KMS-11 (cell line): ENCODE results near the gene STARD5.

ENCODE experiments used
- H2AFZ ChIP-seq: fragments of 200-600 bp; sonication (generic); 2 replicates; pipeline ENCODE4 v1.6.1; 2016; ENCODE audit warnings: antibody characterized with exemption, mixed run types, low read depth
- H3K27ac ChIP-seq: fragments of 200-600 bp; sonication (generic); 2 replicates; pipeline ENCODE4 v1.6.1; 2016; ENCODE audit warnings: mild to moderate bottlenecking, mixed run types
- H3K27me3 ChIP-seq: fragments of 200-600 bp; sonication (generic); 2 replicates; pipeline ENCODE4 v1.6.1; 2017; ENCODE audit warnings: mild to moderate bottlenecking, low read depth, mixed run types, moderate library complexity; ENCODE audit not compliant: insufficient read depth
- H3K36me3 ChIP-seq: fragments of 200-600 bp; sonication (generic); 2 replicates; pipeline ENCODE4 v1.6.1; 2017; ENCODE audit warnings: mild to moderate bottlenecking, mixed run types; ENCODE audit not compliant: insufficient read depth
- H3K4me1 ChIP-seq: fragments of 200-600 bp; sonication (generic); 2 replicates; pipeline ENCODE4 v1.6.1; 2016; ENCODE audit warnings: mild to moderate bottlenecking, low read depth, mixed run types; ENCODE audit not compliant: poor library complexity, severe bottlenecking
- H3K4me2 ChIP-seq: fragments of 200-600 bp; sonication (generic); 2 replicates; pipeline ENCODE4 v1.7.0; 2016; ENCODE audit warnings: mild to moderate bottlenecking, mixed run types
- H3K4me3 ChIP-seq: fragments of 200-600 bp; sonication (generic); IDR thresholded peaks from 2 replicates; pipeline ENCODE4 v1.6.1; 2017; ENCODE audit warnings: low read depth, low read length, mixed read lengths; ENCODE audit not compliant: insufficient read depth
- H3K79me2 ChIP-seq: fragments of 200-600 bp; sonication (generic); 2 replicates; pipeline ENCODE4 v1.6.1; 2016; ENCODE audit warnings: low read depth, mixed run types; ENCODE audit not compliant: insufficient read depth
- H3K9ac ChIP-seq: fragments of 200-600 bp; sonication (generic); 2 replicates; pipeline ENCODE4 v1.6.1; 2016; ENCODE audit warnings: mild to moderate bottlenecking, mixed run types
- H4K20me1 ChIP-seq: fragments of 200-600 bp; sonication (generic); 2 replicates; pipeline ENCODE4 v1.6.1; 2016; ENCODE audit warnings: mild to moderate bottlenecking, mixed run types; ENCODE audit not compliant: insufficient read depth
- CTCF ChIP-seq: fragments of 200-600 bp; sonication (generic); conservative IDR thresholded peaks from 2 replicates; pipeline ENCODE4 v1.6.1; 2017; ENCODE audit warnings: low read depth, mild to moderate bottlenecking, antibody characterized with exemption, low read length, moderate library complexity, mixed read lengths

STARD5 gene

GRCh38 chr15:81298611-81299010, 25.3 kb downstream of the STARD5 start:
- no peaks in the 10 kb centered on the region for H3K27me3 ChIP-seq
- H3K9ac ChIP-seq: no peak overlapping the region
- no peak overlapping the region for H3K4me3 ChIP-seq
- H2AFZ ChIP-seq: no peak overlapping the region
- peak overlapping the region; percentile 57; the same call in 1 of the 2 replicates for H3K4me2 ChIP-seq
- TF ChIP-seq CTCF: no peak
- H3K4me1 ChIP-seq: peaks cover 98% of the 10 kb centered on the region
- H4K20me1 ChIP-seq: no peaks in the 10 kb centered on the region
- no peaks in the 10 kb centered on the region for H3K79me2 ChIP-seq
- no peak overlapping the region for H3K27ac ChIP-seq
- no peaks in the 10 kb centered on the region for H3K36me3 ChIP-seq

- H3K4me2 ChIP-seq: peak overlapping the region; percentile 57
- H3K79me2 ChIP-seq: no peaks in the 10 kb centered on the region
- H3K4me1 ChIP-seq: peaks cover 98% of the 10 kb centered on the region
- no peak overlapping the region for H3K4me3 ChIP-seq
- no peak for TF ChIP-seq CTCF
- no peak overlapping the region for H3K27ac ChIP-seq
- H3K9ac ChIP-seq: no peak overlapping the region
- no peaks in the 10 kb centered on the region for H3K27me3 ChIP-seq
- H3K36me3 ChIP-seq: no peaks in the 10 kb centered on the region
- no peaks in the 10 kb centered on the region for H4K20me1 ChIP-seq
- H2AFZ ChIP-seq: no peak overlapping the region
Observed at GRCh38 chr15:81297603-81298575, 26.1 kb downstream of the STARD5 start.

- Histone ChIP-seq H2AFZ (peak overlapping the region; percentile 47; the same call in 1 of the 2 replicates), H3K36me3 (no peaks in the 10 kb centered on the region), H3K4me1 (peaks cover 98% of the 10 kb centered on the region), H3K4me3 (no peak overlapping the region), H4K20me1 (no peaks in the 10 kb centered on the region), H3K9ac (peak overlapping the region; percentile 33; the same call in 1 of the 2 replicates), H3K27ac (peak overlapping the region; percentile 76; the same call in 1 of the 2 replicates), H3K79me2 (no peaks in the 10 kb centered on the region), H3K4me2 (peak overlapping the region; percentile 57), H3K27me3 (no peaks in the 10 kb centered on the region)
- no peak for TF ChIP-seq CTCF
Observed at GRCh38 chr15:81297147-81297572, 26.8 kb downstream of the STARD5 start.

- no peaks in the 10 kb centered on the region for H3K79me2 ChIP-seq
- H3K4me3 ChIP-seq: no peak overlapping the region
- H3K9ac ChIP-seq: peak overlapping the region; percentile 33; the same call in 1 of the 2 replicates
- peaks cover 98% of the 10 kb centered on the region for H3K4me1 ChIP-seq
- peak overlapping the region; percentile 57 for H3K4me2 ChIP-seq
- no peaks in the 10 kb centered on the region for H4K20me1 ChIP-seq
- TF ChIP-seq CTCF: no peak
- H3K36me3 ChIP-seq: no peaks in the 10 kb centered on the region
- H3K27ac ChIP-seq: peak overlapping the region; percentile 76
- peak overlapping the region; percentile 47 for H2AFZ ChIP-seq
- H3K27me3 ChIP-seq: no peaks in the 10 kb centered on the region
Observed at GRCh38 chr15:81296673-81297072, 27.3 kb downstream of the STARD5 start.
